Panc1 (cell line): ENCODE results near the gene SMCR8.

Source experiments
- CTCF ChIP-seq: fragments of 450-650 bp; IDR thresholded peaks from 2 replicates; pipeline ENCODE4 v1.5.1; 2017; ENCODE audit warnings: mild to moderate bottlenecking
- SIN3A ChIP-seq: IDR thresholded peaks from 2 replicates; pipeline ENCODE4 v1.6.1; 2012; ENCODE audit warnings: low read depth, mild to moderate bottlenecking, low read length, moderate library complexity, borderline replicate concordance; ENCODE audit not compliant: insufficient read depth

- TF ChIP-seq CTCF = no peak
- TF ChIP-seq SIN3A = 0 out of 2 replicates have a peak, but pooled peaks have one; percentile 38
Observed at GRCh38 chr17:18363101-18364049, 48.3 kb downstream of the SMCR8 start, which contains the start of gene SHMT1.
